A549 (cell line): ENCODE data around the gene FXYD2.

Experiments used
- CHD2 ChIP-seq: fragments of 150-350 bp; IDR thresholded peaks from 2 replicates; pipeline ENCODE4 v1.6.1; 2014; ENCODE audit warnings: low read length; ENCODE audit not compliant: partially characterized antibody
- CHD4 ChIP-seq: fragments of 200-600 bp; sonication (generic); IDR thresholded peaks from 2 replicates; pipeline ENCODE4 v1.6.1; 2016; ENCODE audit warnings: antibody characterized with exemption, mild to moderate bottlenecking, borderline replicate concordance
- EP300 ChIP-seq, 2 experiments: fragments of >200 bp; sonication (Bioruptor Twin); formaldehyde crosslinking; IDR thresholded peaks; 2 replicates in 1 of 2; 3 replicates in 1 of 2; pipeline ENCODE4 v1.6.1; 2016 to 2017
- ESRRA ChIP-seq: fragments of 150-350 bp; IDR thresholded peaks from 2 replicates; pipeline ENCODE4 v1.6.1; 2014; ENCODE audit warnings: mild to moderate bottlenecking, low read length, borderline replicate concordance
- MAFK ChIP-seq: fragments of 450-650 bp; IDR thresholded peaks from 2 replicates; pipeline ENCODE4 v1.6.1; 2014; ENCODE audit not compliant: partially characterized antibody
- POLR2A ChIP-seq: IDR thresholded peaks from 2 replicates; pipeline ENCODE4 v1.6.1; 2012; ENCODE audit warnings: mild to moderate bottlenecking, low read length
- SMC3 ChIP-seq: fragments of >200 bp; sonication (Bioruptor Twin); formaldehyde crosslinking; IDR thresholded peaks from 3 replicates; pipeline ENCODE4 v1.6.1; 2018; ENCODE audit warnings: inconsistent platforms
- TFCP2L1 ChIP-seq: fragments of 250-450 bp; sonication (Bioruptor Pico); IDR thresholded peaks from 2 replicates; pipeline ENCODE4 v1.5.0; 2021; ENCODE audit warnings: mild to moderate bottlenecking
- TP53 ChIP-seq: fragments of 250-450 bp; sonication (Bioruptor Pico); IDR thresholded peaks from 2 replicates; pipeline ENCODE4 v1.5.0; 2021; ENCODE audit warnings: mild to moderate bottlenecking, moderate library complexity
- ZC3H11A ChIP-seq: fragments of 450-650 bp; IDR thresholded peaks from 2 replicates; pipeline ENCODE4 v1.6.1; 2014; ENCODE audit warnings: antibody characterized with exemption, mild to moderate bottlenecking
- ZFP36 ChIP-seq: fragments of 450-650 bp; IDR thresholded peaks from 2 replicates; pipeline ENCODE4 v1.6.1; 2014; ENCODE audit warnings: borderline replicate concordance; ENCODE audit not compliant: partially characterized antibody
- TF ChIP-seq, protein P1 (sequence below): fragments of >200 bp; sonication (Bioruptor Twin); formaldehyde crosslinking; IDR thresholded peaks from 3 replicates; pipeline ENCODE4 v1.5.1; 2016
- TF ChIP-seq, protein P2 (sequence below): fragments of 250-450 bp; sonication (Bioruptor Pico); IDR thresholded peaks from 2 replicates; pipeline ENCODE4 v1.5.0; 2021; ENCODE audit warnings: mild to moderate bottlenecking, moderate library complexity, borderline replicate concordance

DNA sequence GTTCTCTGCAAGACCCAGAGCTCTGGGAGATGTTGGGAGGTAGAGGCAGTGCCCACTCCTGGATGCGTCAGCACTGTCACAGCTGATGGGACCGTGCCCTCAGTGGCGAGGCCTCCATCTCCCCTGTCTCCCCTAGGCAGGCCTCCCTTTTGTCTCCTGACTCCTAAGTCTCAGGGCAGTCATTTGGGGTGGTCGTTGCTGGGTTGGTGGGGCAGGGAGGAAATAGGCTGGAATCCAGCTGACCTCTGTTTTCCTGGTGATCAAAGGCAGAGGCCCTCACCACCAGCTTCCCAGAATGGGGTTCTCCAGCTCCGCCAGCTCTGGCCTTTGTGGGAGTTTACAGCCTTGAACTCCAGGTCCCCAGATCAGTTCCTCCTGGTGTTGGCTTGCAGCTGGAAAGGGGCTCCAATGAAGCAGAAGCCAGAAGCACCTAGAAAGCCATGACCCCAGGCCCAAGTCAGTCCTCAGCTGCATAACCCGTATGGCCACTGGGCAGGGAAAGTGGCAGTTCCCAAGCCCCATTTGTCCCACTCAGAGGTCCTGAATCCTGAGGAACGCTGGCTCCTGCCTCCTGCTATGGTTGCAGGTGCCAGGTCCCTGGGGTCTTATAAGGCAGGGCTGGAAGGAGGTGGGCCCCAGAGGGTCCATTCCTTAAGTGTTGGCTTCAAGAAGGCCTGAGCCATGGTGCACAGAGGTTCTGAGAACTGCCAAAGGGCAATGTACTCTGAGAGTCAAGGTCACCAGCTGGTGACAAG is 7.3 kb upstream of the FXYD2 start:
- TF ChIP-seq POLR2A (no peak), EP300 (IDR thresholded peaks at IDR 0.05) (no peak), TP53 (CRISPR knock-in tag) (no peak), ESRRA (no peak), TFCP2L1 (CRISPR knock-in tag) (no peak), CHD2 (no peak), CHD4 (no peak), ZFP36 (no peak), SMC3 (no peak), MAFK (no peak), ZC3H11A (no peak)
- TF ChIP-seq, protein P1, sequence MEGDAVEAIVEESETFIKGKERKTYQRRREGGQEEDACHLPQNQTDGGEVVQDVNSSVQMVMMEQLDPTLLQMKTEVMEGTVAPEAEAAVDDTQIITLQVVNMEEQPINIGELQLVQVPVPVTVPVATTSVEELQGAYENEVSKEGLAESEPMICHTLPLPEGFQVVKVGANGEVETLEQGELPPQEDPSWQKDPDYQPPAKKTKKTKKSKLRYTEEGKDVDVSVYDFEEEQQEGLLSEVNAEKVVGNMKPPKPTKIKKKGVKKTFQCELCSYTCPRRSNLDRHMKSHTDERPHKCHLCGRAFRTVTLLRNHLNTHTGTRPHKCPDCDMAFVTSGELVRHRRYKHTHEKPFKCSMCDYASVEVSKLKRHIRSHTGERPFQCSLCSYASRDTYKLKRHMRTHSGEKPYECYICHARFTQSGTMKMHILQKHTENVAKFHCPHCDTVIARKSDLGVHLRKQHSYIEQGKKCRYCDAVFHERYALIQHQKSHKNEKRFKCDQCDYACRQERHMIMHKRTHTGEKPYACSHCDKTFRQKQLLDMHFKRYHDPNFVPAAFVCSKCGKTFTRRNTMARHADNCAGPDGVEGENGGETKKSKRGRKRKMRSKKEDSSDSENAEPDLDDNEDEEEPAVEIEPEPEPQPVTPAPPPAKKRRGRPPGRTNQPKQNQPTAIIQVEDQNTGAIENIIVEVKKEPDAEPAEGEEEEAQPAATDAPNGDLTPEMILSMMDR: no peak
- TF ChIP-seq, protein P2, sequence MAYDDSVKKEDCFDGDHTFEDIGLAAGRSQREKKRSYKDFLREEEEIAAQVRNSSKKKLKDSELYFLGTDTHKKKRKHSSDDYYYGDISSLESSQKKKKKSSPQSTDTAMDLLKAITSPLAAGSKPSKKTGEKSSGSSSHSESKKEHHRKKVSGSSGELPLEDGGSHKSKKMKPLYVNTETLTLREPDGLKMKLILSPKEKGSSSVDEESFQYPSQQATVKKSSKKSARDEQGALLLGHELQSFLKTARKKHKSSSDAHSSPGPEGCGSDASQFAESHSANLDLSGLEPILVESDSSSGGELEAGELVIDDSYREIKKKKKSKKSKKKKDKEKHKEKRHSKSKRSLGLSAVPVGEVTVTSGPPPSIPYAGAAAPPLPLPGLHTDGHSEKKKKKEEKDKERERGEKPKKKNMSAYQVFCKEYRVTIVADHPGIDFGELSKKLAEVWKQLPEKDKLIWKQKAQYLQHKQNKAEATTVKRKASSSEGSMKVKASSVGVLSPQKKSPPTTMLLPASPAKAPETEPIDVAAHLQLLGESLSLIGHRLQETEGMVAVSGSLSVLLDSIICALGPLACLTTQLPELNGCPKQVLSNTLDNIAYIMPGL: no peak
